WI38 (cell line): ENCODE results near the gene SOX2.

Source experiments
- H3K4me3 ChIP-seq: 2 replicates; pipeline ENCODE4 v1.5.1; 2011; ENCODE audit warnings: low read depth, mild to moderate bottlenecking, control low read depth, low read length
- CTCF ChIP-seq: IDR thresholded peaks from 2 replicates; pipeline ENCODE4 v1.5.1; 2012; ENCODE audit warnings: low read depth, mild to moderate bottlenecking, control low read depth, low read length

Gene SOX2

GRCh38 chr3:181713676-181714612 lies 2.2 kb downstream of the SOX2 start:
- no peak overlapping the region for H3K4me3 ChIP-seq
- TF ChIP-seq CTCF: no peak

GRCh38 chr3:181715571-181716340 lies 4.0 kb downstream of the SOX2 start:
- TF ChIP-seq CTCF: no peak

GRCh38 chr3:181716966-181717365 lies 5.2 kb downstream of the SOX2 start:
- H3K4me3 ChIP-seq: no peak overlapping the region
- TF ChIP-seq CTCF: no peak

More at GRCh38 chr3:181715571-181716340, 4.0 kb downstream of the SOX2 start:
- no peak overlapping the region for H3K4me3 ChIP-seq

GRCh38 chr3:181717549-181718171 lies 5.9 kb downstream of the SOX2 start:
- no peak for TF ChIP-seq CTCF
- no peak overlapping the region for H3K4me3 ChIP-seq

GRCh38 chr3:181718369-181718768 lies 6.6 kb downstream of the SOX2 start:
- no peak overlapping the region for H3K4me3 ChIP-seq
- no peak for TF ChIP-seq CTCF

GRCh38 chr3:181718987-181719911 lies 7.5 kb downstream of the SOX2 start:
- TF ChIP-seq CTCF: no peak
- no peak overlapping the region for H3K4me3 ChIP-seq
